HepG2 (cell line): Measurements from ENCODE around the gene SCAMP3. TPM values are rescaled to one million over a fixed set of nuclear protein-coding genes. Genes with fewer than 3 reads are reported as not detected.

ENCODE experiments used
- CHD4 ChIP-seq: fragments of 200-600 bp; sonication (generic); IDR thresholded peaks from 2 replicates; pipeline ENCODE4 v1.7.0; 2017; ENCODE audit warnings: mild to moderate bottlenecking, low read length, borderline replicate concordance
- ELF4 ChIP-seq: sonication (generic); formaldehyde crosslinking; IDR thresholded peaks from 2 replicates; pipeline ENCODE4 v1.5.0; 2020; ENCODE audit warnings: missing genetic modification reagents, mild to moderate bottlenecking, moderate library complexity, borderline replicate concordance
- KLF16 ChIP-seq, 2 experiments: sonication (generic) in 1 of 2; formaldehyde crosslinking in 1 of 2; IDR thresholded peaks; 2 replicates each; pipeline versions ENCODE4 v1.6.1 to v1.8.0; 2016 to 2023; ENCODE audit warnings: missing genetic modification reagents in 2 of 2, missing compliant biosample characterization in 1 of 2
- MAFG ChIP-seq: sonication (generic); formaldehyde crosslinking; IDR thresholded peaks from 2 replicates; pipeline ENCODE4 v1.5.1; 2020; ENCODE audit warnings: mild to moderate bottlenecking, missing genetic modification reagents
- MED1 ChIP-seq: sonication (generic); formaldehyde crosslinking; IDR thresholded peaks from 2 replicates; pipeline ENCODE4 v1.4.0; 2020; ENCODE audit warnings: missing genetic modification reagents
- NKX3-1 ChIP-seq: sonication (generic); formaldehyde crosslinking; IDR thresholded peaks from 2 replicates; pipeline ENCODE4 v1.5.0; 2020; ENCODE audit warnings: missing genetic modification reagents
- NRL ChIP-seq: sonication (generic); formaldehyde crosslinking; IDR thresholded peaks from 2 replicates; pipeline ENCODE4 v1.5.0; 2020; ENCODE audit warnings: missing genetic modification reagents, mild to moderate bottlenecking, moderate library complexity, borderline replicate concordance
- PAX8 ChIP-seq: sonication (generic); formaldehyde crosslinking; IDR thresholded peaks from 2 replicates; pipeline ENCODE4 v1.8.0; 2022; ENCODE audit warnings: mild to moderate bottlenecking, missing genetic modification reagents, borderline replicate concordance
- ZFP36 ChIP-seq: fragments of 150-350 bp; IDR thresholded peaks from 2 replicates; pipeline ENCODE4 v1.6.1; 2018; ENCODE audit warnings: borderline replicate concordance, low read length, low read depth; ENCODE audit not compliant: partially characterized antibody
- ZNF256 ChIP-seq: sonication (generic); formaldehyde crosslinking; conservative IDR thresholded peaks from 2 replicates; pipeline ENCODE4 v1.4.0; 2020; ENCODE audit warnings: missing genetic modification reagents
- ZNF30 ChIP-seq: sonication (generic); formaldehyde crosslinking; IDR thresholded peaks from 2 replicates; pipeline ENCODE4 v1.5.0; 2020; ENCODE audit warnings: mild to moderate bottlenecking, missing genetic modification reagents
- ZNF317 ChIP-seq: sonication (generic); formaldehyde crosslinking; IDR thresholded peaks from 2 replicates; pipeline ENCODE4 v1.5.0; 2020; ENCODE audit warnings: mild to moderate bottlenecking, missing genetic modification reagents
- polyA plus RNA-seq, 8 experiments: library from polyadenylated mRNA; depleted of rRNA in 3 of 8; stranded (reverse) in 7 of 8; unstranded in 1 of 8; fragments of >200 nt; fragmentation: Illumina TruSeq in 4 of 8; extraction: Trizol in 4 of 8; gene quantifications; 2 replicates each; pipeline versions ENCODE4 v1.2.1 to v1.2.3, GENCODE V29; 2011 to 2016; ENCODE audit warnings: low read depth in 4 of 8, missing spikeins in 1 of 8, mixed read lengths in 1 of 8; ENCODE audit not compliant: insufficient read depth in 1 of 8
- total RNA-seq, 5 experiments: library from RNA; depleted of rRNA; stranded (reverse); fragments of >200 nt; fragmentation: Illumina TruSeq; extraction: Trizol; gene quantifications; 2 replicates each; pipeline ENCODE4 v1.2.3, GENCODE V29; 2016; ENCODE audit warnings: low read depth in 1 of 5
- TF ChIP-seq, protein P1 (sequence below): sonication (generic); formaldehyde crosslinking; IDR thresholded peaks from 2 replicates; pipeline ENCODE4 v1.4.0; 2020; ENCODE audit warnings: mild to moderate bottlenecking, missing genetic modification reagents
- TF ChIP-seq, protein P2 (sequence below): sonication (generic); formaldehyde crosslinking; IDR thresholded peaks from 2 replicates; pipeline ENCODE4 v1.5.0; 2020; ENCODE audit warnings: missing genetic modification reagents, mild to moderate bottlenecking, borderline replicate concordance
- TF ChIP-seq, protein P3 (sequence below): sonication (generic); formaldehyde crosslinking; IDR thresholded peaks from 2 replicates; pipeline ENCODE4 v1.8.1; 2023; ENCODE audit warnings: missing genetic modification reagents, mild to moderate bottlenecking, borderline replicate concordance
- TF ChIP-seq, protein P4 (sequence below), 2 experiments: fragments of 450-650 bp in 1 of 2; sonication (generic) in 1 of 2; formaldehyde crosslinking in 1 of 2; IDR thresholded peaks; 2 replicates each; pipeline versions ENCODE4 v1.6.1 to v1.8.0; 2016 to 2022; ENCODE audit warnings: antibody characterized with exemption in 1 of 2, mild to moderate bottlenecking in 1 of 2, missing genetic modification reagents in 1 of 2

Gene SCAMP3
- total and polyA plus RNA-seq, 2 of the 13 experiments (the other 11 are each of a cell fraction or from before 2014, with no cell fraction given): 46.8 to 83.3 TPM

- TF ChIP-seq, protein P1, sequence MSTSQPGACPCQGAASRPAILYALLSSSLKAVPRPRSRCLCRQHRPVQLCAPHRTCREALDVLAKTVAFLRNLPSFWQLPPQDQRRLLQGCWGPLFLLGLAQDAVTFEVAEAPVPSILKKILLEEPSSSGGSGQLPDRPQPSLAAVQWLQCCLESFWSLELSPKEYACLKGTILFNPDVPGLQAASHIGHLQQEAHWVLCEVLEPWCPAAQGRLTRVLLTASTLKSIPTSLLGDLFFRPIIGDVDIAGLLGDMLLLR (CRISPR knock-in tag): no peak
- TF ChIP-seq ZNF256 (CRISPR knock-in tag) (no peak), ZFP36 (no peak), PAX8 (no peak), NRL (no peak), NKX3-1 (CRISPR knock-in tag) (no peak), CHD4 (no peak), MED1 (CRISPR knock-in tag) (0 out of 2 replicates have a peak, but pooled peaks have one; percentile 26), KLF16 (CRISPR knock-in tag; IDR thresholded peaks at IDR 0.05) (0 out of 4 replicates have a peak, but pooled peaks of 1 of the 2 experiments have one; percentile 31), ELF4 (CRISPR knock-in tag) (no peak), ZNF317 (CRISPR knock-in tag) (no peak), MAFG (no peak), ZNF30 (no peak)
- TF ChIP-seq, protein P2, sequence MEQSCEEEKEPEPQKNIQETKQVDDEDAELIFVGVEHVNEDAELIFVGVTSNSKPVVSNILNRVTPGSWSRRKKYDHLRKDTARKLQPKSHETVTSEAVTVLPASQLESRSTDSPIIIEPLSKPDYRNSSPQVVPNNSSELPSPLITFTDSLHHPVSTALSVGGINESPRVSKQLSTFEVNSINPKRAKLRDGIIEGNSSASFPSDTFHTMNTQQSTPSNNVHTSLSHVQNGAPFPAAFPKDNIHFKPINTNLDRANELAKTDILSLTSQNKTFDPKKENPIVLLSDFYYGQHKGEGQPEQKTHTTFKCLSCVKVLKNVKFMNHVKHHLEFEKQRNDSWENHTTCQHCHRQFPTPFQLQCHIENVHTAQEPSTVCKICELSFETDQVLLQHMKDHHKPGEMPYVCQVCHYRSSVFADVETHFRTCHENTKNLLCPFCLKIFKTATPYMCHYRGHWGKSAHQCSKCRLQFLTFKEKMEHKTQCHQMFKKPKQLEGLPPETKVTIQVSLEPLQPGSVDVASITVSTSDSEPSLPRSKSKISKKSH: 0 out of 2 replicates have a peak, but pooled peaks have one; percentile 40
- TF ChIP-seq, protein P3, sequence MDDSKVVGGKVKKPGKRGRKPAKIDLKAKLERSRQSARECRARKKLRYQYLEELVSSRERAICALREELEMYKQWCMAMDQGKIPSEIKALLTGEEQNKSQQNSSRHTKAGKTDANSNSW (CRISPR knock-in tag): no peak
- TF ChIP-seq, protein P4, sequence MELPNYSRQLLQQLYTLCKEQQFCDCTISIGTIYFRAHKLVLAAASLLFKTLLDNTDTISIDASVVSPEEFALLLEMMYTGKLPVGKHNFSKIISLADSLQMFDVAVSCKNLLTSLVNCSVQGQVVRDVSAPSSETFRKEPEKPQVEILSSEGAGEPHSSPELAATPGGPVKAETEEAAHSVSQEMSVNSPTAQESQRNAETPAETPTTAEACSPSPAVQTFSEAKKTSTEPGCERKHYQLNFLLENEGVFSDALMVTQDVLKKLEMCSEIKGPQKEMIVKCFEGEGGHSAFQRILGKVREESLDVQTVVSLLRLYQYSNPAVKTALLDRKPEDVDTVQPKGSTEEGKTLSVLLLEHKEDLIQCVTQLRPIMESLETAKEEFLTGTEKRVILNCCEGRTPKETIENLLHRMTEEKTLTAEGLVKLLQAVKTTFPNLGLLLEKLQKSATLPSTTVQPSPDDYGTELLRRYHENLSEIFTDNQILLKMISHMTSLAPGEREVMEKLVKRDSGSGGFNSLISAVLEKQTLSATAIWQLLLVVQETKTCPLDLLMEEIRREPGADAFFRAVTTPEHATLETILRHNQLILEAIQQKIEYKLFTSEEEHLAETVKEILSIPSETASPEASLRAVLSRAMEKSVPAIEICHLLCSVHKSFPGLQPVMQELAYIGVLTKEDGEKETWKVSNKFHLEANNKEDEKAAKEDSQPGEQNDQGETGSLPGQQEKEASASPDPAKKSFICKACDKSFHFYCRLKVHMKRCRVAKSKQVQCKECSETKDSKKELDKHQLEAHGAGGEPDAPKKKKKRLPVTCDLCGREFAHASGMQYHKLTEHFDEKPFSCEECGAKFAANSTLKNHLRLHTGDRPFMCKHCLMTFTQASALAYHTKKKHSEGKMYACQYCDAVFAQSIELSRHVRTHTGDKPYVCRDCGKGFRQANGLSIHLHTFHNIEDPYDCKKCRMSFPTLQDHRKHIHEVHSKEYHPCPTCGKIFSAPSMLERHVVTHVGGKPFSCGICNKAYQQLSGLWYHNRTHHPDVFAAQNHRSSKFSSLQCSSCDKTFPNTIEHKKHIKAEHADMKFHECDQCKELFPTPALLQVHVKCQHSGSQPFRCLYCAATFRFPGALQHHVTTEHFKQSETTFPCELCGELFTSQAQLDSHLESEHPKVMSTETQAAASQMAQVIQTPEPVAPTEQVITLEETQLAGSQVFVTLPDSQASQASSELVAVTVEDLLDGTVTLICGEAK (IDR thresholded peaks at IDR 0.05): no peak
- TF ChIP-seq, protein P4 (CRISPR knock-in tag; IDR thresholded peaks at IDR 0.05): no peak
Measured at GRCh38 chr1:155206891-155207805, 55.0 kb downstream of the SCAMP3 start (continued).
